G401.6 (cell line): ENCODE data around the gene EMC8.
"Not testable (repeated sequence)": the region's sequence is repeated elsewhere in the genome, so short reads cannot be mapped to it uniquely, and the experiment has no call there.

Source experiments
- FAIRE-seq: peaks from 2 replicates; lab custom pipeline; 2012; peaks lifted over from hg19 to GRCh38; lab: Jason Lieb, UNC

The EMC8 gene

DNA sequence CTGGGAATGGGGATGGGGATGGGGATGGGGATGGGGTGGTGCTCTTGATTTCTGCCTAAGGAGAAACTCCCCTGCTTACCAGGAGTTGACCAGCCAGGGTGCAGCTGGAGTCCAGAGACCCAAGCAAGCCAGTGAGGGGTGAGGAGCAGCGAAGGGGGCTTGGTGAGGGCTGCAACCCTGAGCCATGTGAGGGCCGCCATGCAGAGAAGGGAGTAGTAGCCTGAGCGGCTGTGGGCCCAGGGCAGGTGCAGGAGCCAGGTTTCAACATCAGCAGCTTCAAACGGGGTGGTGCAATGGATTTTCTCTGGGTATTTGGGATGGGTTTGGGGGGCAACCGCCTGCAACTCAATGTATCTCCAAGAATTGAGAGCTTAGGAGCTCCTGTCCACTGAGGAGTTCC is 35.4 kb upstream of the EMC8 start:
- no peak for FAIRE-seq

DNA sequence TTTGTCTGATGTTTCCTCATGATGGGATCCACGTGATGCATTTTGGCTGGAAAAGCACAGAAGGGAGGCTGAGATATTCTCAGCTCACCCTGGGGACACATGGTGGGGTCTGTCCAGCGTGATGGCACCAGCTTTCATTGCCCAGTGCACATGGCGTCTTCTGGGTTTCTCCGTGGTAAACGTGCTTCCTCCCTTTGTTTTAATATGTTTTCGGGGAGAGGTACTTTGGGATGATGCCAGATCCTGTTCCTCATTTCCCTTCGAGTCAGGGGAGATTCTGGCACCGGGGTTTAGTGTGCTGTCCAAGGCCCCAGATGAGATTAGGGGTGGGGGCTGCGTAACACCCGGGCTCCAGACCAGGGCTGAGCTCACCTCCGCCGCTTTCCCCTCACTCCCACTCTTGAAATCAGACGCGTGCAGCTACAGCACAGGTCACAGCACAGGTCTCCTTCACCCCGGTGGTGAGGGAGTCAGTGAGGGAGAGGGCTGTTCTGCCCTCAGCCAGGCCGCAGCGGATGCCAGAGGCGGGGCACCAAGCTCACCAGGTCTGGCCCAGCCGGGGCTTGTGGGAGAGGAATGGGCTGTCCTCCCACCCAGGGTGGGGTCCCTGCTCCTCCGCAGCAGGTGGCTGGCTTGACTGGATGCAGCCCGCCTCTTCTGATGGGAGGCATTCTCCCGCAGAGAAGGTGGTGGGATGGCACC is 34.0 kb upstream of the EMC8 start:
- FAIRE-seq: no peak

DNA sequence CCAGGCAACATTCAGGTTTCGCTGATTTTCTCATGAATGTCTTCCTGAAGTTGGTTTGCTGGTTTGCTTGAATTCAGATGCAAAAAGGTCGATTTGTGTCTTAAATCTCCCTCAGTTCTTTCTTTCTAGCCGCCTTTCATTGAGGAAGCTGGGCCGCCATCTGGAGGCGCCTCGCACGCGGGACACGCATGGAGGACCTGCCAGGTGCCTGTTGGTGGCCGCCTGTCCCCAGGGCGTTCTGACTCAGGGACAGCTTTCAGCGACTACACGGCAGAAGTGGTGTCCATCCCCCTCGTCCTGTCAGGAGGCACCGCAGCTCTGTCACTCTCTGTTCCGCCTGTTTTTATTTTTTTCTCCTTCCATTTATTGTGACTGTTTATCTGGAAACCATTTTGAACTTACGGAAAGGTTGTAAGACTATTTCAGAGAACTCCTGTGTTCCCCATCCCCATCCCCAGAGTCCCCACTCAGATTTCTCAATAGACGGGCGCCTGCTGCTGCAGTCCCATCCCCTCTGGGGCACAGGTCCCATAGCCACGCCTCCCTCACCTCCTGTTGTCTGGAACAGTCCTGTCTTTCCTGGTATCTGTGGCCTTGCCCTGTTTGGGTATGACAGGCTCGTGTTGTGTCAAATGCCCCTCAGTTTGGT is 33.4 kb upstream of the EMC8 start:
- FAIRE-seq: no peak

- FAIRE-seq: no peak
Observed at GRCh38 chr16:85830821-85831220, 31.5 kb upstream of the EMC8 start.

DNA sequence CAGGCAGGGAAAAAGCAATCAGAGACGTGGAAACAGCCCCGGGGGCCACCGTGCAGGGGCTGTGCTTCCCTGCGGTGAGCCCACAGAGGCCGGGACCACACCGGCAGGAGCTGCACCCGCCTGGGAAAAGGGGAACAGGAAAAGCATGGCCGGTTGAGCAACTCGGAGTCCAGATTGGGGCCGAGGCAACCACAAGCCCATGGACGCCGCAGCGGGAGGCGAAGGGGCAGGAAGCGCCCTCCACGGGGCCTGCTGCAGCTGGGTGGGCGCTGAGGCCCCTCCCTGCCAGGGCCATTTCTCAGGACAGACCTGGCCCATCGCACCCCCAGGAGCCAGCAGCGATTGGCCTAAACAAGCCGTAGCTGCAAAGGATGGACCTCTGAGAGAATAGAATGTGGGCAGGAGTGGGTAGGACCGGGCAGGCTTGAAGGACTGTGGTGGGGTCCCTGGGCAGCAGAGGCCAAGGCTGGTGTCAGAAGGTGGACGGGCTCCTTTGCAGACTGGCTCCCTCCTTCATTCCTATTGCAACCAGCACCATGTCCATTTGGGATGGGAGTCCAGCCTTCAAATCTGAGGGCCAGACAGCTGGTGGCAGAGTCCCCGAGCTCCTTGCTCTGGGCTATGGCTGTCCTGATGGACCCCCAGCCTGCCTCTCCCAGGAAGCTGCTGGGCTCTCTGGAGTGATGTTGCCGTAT is 30.6 kb upstream of the EMC8 start:
- no peak for FAIRE-seq

- no peak for FAIRE-seq
Observed at GRCh38 chr16:85829171-85829719, 29.9 kb upstream of the EMC8 start.

DNA sequence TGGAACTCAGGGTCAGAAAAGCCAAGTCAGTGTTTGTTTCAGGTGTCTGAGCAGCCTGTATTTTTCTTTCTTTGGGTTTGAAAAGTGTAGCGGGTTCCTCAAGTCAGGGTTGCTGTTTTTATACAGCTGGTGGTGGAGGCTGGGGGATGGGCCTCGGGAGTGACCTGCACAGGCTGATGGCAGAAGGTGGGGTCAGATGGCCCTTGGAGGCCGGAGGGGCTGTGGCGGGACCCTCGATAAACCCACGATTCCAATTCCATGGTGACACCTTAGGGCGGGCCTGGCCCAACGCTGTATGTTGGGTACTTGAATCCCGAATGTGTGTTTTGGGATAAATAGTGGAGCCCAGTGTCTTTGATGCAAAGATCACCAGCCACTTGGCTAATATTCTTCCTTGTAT is 28.8 kb upstream of the EMC8 start:
- no peak for FAIRE-seq

DNA sequence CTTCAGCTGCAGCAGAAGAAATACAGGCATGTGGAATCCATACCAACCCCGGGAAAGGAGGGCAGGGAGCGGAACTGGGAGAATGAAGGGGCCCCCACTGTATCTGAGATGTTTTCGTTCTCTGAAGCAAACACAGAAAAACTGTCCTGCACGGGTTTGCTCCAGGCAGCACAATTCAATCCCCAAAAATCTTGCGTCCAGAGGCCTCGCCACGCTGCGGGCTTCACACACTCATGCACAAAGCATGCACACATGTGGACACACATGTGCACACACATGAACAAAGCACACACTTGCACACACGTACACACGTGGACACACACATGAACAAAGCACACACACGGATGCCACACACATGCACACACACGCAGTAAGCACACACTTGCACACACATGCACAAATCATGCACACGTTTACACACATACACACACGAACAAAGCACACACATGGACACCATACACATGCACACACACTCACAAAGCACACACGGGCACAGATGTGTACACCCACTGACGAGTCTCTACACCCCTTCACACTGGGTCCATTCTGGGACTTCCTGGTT is 27.4 kb upstream of the EMC8 start:
- FAIRE-seq: no peak

- no peak for FAIRE-seq
Observed at GRCh38 chr16:85825326-85825725, 26.0 kb upstream of the EMC8 start.

GRCh38 chr16:85824161-85825135 is 25.1 kb upstream of the EMC8 start:
- FAIRE-seq: no peak

DNA sequence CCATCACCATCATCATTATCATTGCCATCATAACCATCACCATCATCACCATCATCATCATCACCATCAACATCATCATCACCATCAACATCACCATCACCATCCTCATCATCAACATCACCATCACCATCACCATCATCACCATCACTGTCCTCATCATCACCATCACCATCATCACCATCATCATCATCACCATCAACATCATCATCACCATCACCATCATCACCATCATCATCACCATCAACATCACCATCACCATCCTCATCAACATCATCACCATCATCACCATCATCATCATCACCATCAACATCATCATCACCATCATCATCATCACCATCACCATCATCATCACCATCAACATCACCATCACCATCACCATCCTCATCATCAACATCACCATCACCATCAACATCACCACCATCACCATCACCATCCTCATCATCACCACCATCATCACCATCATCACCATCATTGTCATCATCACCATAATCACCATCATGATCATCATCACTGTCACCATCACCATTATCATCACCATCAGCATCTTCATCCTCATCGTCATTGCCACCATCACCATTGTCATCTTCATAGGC is 24.1 kb upstream of the EMC8 start:
- no peak for FAIRE-seq

DNA sequence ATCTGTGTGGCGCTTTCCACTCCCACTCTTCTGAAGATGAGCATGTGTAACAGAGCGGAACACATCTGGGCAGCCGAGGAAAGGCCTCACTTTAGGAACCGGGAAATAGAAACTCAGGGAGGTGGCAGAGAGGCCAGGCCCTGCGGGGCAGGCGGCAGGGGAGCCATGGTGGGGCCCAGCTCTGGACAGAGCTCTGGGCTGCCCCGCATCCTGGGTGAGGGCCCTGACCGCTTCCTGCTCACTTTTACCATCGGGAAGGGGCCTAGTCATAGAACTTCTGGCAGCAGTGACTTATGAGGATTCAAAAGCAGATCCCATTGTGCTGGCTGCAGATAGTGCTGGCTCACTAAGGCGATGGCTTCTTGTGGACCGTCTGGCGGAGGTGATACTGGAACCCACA is 22.8 kb upstream of the EMC8 start:
- FAIRE-seq: no peak

DNA sequence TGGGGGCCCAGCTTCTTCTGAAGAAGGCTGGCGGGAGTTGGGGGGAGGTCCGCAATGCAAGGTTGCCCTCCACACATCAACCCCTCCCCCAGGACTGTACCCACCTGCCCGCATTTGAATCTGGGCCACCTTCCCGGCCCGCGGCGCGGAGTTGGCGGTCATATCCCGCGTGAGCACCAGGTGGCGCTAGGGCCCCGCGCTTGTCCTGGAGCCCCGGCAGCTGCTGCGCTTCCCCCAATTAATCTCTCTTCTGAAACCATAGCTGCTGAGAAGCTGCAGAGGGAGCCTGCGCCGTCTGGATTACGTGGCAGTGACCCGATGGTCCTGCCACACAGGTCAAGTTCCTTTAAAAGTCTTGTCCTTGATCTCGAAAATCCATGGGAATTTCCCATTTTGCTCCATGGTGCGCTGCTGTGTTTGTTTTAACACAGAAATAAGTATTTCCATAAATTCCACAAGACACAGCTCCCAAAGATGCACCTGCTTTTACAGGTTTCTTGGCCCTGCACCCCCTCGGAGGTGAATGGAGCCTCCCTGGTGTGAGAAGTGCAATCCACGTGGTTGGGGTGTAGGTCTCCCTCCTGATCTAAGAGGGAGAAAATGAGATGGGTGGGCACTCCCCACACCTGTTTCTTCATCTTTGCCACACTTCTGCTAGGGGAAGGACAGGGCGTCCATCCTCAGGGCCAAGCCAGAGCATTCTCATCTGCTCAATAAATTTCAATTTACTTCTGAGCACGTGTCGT is 22.2 kb upstream of the EMC8 start:
- no peak for FAIRE-seq

GRCh38 chr16:85820604-85821372 is 21.4 kb upstream of the EMC8 start:
- no peak for FAIRE-seq

DNA sequence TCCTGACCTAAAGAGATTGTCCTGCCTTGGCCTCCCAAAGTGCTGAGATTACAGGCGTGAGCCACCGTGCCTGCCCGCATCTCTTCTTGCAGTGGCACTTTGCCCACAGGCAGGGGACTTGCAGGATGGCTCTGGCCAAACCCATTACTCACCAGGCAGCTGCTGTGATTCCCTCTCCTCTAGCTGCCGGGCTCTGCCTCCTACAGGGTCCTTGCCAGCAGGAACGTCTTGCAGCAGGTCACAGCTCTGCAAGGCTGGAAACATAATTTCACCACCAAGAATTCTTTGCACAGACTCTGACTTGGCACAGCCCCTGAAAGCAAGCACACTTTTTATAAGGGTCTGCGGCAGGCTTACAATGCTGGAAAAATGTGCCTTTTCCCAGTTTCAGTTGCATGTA is 20.4 kb upstream of the EMC8 start:
- no peak for FAIRE-seq

GRCh38 chr16:85819245-85819644 is 19.9 kb upstream of the EMC8 start:
- no peak for FAIRE-seq

GRCh38 chr16:85817195-85817594 is 17.9 kb upstream of the EMC8 start:
- not testable (repeated sequence) for FAIRE-seq

DNA sequence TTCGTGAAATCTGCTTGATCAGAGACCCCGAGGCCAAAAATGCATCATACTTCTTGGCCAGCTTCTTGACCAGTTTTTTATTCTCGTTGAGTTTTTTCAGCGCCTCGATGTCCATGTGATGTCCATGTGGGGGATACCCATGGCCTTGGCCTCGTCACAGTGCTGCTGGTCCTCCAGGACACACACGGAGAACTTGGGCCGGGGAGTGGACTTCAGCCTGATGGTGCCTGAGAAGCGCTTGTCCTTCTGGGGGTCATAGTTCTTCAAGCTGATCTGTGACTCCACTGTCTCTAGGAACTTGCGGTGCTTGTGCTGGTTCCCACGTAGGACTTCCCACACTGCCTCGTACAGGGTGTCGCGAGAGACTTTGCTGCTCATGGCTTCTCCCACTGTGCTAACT is 16.8 kb upstream of the EMC8 start:
- no peak for FAIRE-seq

DNA sequence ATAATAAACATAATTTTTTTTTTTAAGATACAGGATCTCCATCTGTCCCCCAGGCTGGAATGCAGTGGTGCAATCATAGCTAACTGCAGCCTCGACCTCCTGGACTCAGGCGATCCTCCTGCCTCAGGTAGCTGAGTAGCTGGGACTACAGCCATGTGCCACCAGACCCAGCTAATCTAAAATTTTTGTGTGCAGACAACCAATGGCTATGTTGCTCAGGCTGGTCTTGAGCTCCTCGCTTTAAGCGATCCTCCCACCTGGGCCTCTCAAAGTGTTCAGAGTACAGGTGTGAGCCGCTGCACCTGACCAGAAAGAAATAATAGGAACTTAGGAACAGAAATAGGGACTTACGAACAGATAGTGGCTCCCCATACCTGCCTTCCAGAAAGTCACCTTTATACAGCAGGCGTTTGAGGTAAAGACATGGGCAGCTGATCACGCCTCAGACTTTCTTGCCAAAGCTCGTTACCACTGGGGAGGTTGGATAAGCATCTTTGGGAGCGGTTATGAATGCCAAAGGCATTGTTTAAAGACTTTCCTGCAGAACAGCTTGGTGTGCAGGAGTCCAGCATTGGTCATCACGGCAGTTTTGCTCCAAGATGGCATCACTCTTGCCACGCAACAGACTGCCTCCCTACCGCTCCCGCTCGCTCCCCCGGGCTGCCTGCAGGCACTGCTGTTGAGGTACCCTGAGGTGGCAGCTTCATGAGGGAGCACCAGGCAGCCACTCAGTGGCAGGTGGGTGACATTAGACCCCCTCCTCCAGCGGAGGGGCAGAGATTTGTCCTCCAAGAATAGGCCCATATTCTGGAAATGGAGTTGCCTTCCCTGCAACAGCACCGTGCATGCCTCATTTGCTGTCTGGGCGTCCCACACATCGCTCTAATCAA is 13.7 kb upstream of the EMC8 start:
- no peak for FAIRE-seq
